Measurements from ENCODE around the gene AATK. TPM values are rescaled to one million over a fixed set of nuclear protein-coding genes. Genes with fewer than 3 reads are reported as not detected.

Gene AATK
- total RNA-seq, 1 experiment from 2014 or later, result 1.1 TPM

- no peak overlapping the region for H3K4me3 ChIP-seq (ENCODE audit: low read length)
- intact Hi-C loops (cut with micrococcal nuclease), result no loop called here
- no peaks in the 10 kb centered on the region for H3K36me3 ChIP-seq (ENCODE audit: low read depth, low read length)
- no peaks in the 10 kb centered on the region for H3K4me1 ChIP-seq (ENCODE audit: insufficient read depth, low read length)
- no peak overlapping the region for H3K9ac ChIP-seq (ENCODE audit: low read length)
- H3F3A ChIP-seq (ENCODE audit: low read length, unreplicated experiment), result no peaks in the 10 kb centered on the region
- no peaks in the 10 kb centered on the region for H3K79me2 ChIP-seq (ENCODE audit: low read length)
- no peak for ATAC-seq
- TF ChIP-seq EZH2phosphoT487 (IDR thresholded peaks at IDR 0.05; ENCODE audit: borderline replicate concordance, low read length) (no peak), EZH2 (IDR thresholded peaks at IDR 0.05; ENCODE audit: low read length, unreplicated experiment) (no peak)
- no peaks in the 10 kb centered on the region for H3K9me3 ChIP-seq (ENCODE audit: low read length)
- ChIA-PET POLR2A (ENCODE audit: unreplicated experiment) (no interaction called here), CTCF (no interaction called here)
- H3K4me2 ChIP-seq (ENCODE audit: low read length), result no peak overlapping the region
- H3K9me2 ChIP-seq (replicated peaks; ENCODE audit: low read length), result no peaks in the 10 kb centered on the region
- no peaks in the 10 kb centered on the region for H4K20me1 ChIP-seq (ENCODE audit: low read length)
- H3K27me3 ChIP-seq (ENCODE audit: low read length), result no peaks in the 10 kb centered on the region
- DNase-seq, result no peak
- H3K27ac ChIP-seq (ENCODE audit: low read length), result no peak overlapping the region
- no peak overlapping the region for H2AFZ ChIP-seq (ENCODE audit: low read length)
- BruUV-seq (replicated peaks), result no TSS peak
Measured at GRCh38 chr17:81199482-81199830, 33.4 kb upstream of the AATK start.

DNA sequence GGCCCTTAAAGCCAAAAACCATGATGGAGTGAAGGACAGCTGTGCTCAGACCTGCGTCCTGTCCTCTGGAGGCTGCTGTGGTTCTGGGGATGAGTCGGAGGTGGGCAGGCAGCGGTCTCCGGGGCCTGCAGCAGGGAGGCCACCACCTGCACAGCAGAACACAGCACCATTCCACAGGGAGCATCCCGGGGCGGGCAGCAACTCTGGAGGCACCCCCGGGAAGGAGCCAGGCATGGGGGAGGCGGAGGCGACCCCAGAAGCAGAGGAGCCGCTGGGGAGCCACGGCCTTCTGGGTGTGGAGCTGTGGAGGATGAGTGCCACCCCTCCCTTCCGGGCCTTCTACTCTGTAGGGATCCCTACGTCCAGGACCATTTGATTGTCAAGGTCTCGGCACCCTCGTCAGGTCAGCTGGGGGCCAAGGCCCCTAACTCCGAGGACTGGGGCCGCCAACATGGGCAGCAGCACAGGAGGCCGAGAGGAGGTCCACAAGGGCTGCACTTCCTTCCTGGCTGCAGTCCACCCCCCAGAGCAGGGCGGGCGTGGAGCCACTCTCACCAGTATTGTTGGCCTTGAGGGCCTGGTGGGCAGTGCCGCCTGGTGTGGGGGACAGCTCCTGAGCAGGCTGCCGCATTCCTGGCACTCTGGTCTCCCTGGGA lies 32.9 kb upstream of the AATK start:
- POLR2A ChIA-PET (ENCODE audit: unreplicated experiment), result no interaction called here
- H3K36me3 ChIP-seq (ENCODE audit: low read depth, low read length), result no peaks in the 10 kb centered on the region; the same call in 1 of the 2 replicates

DNA sequence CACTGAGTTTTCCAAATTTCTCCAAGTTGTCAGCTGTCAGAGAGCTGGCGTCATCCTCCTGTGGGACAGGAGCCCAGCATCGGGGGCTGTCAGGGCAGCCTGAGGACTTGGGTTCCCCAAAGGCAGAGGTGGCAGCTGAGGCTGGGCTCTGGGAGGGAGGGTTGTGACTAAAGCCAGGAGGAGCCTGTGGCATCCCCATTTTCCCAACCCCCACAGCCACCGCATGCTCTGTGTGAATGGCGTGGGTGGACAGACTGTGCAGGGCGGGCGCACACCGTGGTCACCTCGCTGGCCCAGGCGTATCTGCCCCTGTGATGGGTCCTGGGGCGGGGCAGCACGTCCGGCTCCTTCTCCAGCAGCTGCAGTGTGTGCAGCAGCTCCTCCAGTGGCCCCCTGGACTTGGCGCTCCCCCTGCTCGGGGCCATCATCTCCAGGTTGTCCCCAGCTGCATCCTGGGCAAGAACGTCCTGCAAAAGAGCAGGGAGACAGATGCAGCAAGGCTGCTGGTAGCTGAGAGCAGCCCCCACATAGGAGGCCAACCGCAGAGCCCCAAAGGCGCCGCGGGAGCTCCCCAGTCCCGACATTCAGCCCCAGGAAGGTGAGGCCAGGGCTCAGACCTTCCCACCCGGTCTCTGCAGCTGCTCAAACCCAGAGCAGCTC lies 31.9 kb upstream of the AATK start:
- BruUV-seq (replicated peaks), result no TSS peak

More for the DNA sequence above, 32.9 kb upstream of the AATK start:
- Histone ChIP-seq H3K4me1 (ENCODE audit: insufficient read depth, low read length) (no peaks in the 10 kb centered on the region), H3F3A (ENCODE audit: low read length, unreplicated experiment) (no peaks in the 10 kb centered on the region), H3K79me2 (ENCODE audit: low read length) (no peaks in the 10 kb centered on the region), H4K20me1 (ENCODE audit: low read length) (no peaks in the 10 kb centered on the region), H3K9ac (ENCODE audit: low read length) (no peak overlapping the region), H3K9me2 (replicated peaks; ENCODE audit: low read length) (no peaks in the 10 kb centered on the region), H3K27ac (ENCODE audit: low read length) (no peak overlapping the region), H2AFZ (ENCODE audit: low read length) (no peak overlapping the region), H3K4me2 (ENCODE audit: low read length) (no peak overlapping the region), H3K27me3 (ENCODE audit: low read length) (no peaks in the 10 kb centered on the region), H3K4me3 (ENCODE audit: low read length) (no peak overlapping the region), H3K9me3 (ENCODE audit: low read length) (no peaks in the 10 kb centered on the region)
- CTCF ChIA-PET, result no interaction called here
- ATAC-seq (no peak), DNase-seq (no peak)
- no TSS peak for BruUV-seq (replicated peaks)
- TF ChIP-seq EZH2 (IDR thresholded peaks at IDR 0.05; ENCODE audit: low read length, unreplicated experiment) (no peak), CTCF (conservative IDR thresholded peaks at IDR 0.05; ENCODE audit: low read depth, low read length) (no peak), EZH2phosphoT487 (IDR thresholded peaks at IDR 0.05; ENCODE audit: borderline replicate concordance, low read length) (no peak)
- intact Hi-C loops (cut with micrococcal nuclease), result no loop called here

More for the DNA sequence above, 31.9 kb upstream of the AATK start:
- no peaks in the 10 kb centered on the region for H4K20me1 ChIP-seq (ENCODE audit: low read length)
- H2AFZ ChIP-seq (ENCODE audit: low read length), result no peak overlapping the region
- TF ChIP-seq EZH2phosphoT487 (IDR thresholded peaks at IDR 0.05; ENCODE audit: borderline replicate concordance, low read length), result no peak
- no peak for TF ChIP-seq EZH2 (IDR thresholded peaks at IDR 0.05; ENCODE audit: low read length, unreplicated experiment)
- TF ChIP-seq CTCF (conservative IDR thresholded peaks at IDR 0.05; ENCODE audit: low read depth, low read length), result no peak
- no peaks in the 10 kb centered on the region; the same call in 1 of the 2 replicates for H3K36me3 ChIP-seq (ENCODE audit: low read depth, low read length)
- H3K4me1 ChIP-seq (ENCODE audit: insufficient read depth, low read length), result no peaks in the 10 kb centered on the region
- no peak overlapping the region for H3K4me2 ChIP-seq (ENCODE audit: low read length)
- no peaks in the 10 kb centered on the region for H3F3A ChIP-seq (ENCODE audit: low read length, unreplicated experiment)
- no peak overlapping the region for H3K9ac ChIP-seq (ENCODE audit: low read length)
- no peak overlapping the region for H3K27ac ChIP-seq (ENCODE audit: low read length)
- intact Hi-C loops (cut with micrococcal nuclease), result no loop called here
- no peak overlapping the region for H3K4me3 ChIP-seq (ENCODE audit: low read length)
- no peaks in the 10 kb centered on the region for H3K27me3 ChIP-seq (ENCODE audit: low read length)
- ATAC-seq (no peak), DNase-seq (no peak)
- POLR2A ChIA-PET (ENCODE audit: unreplicated experiment), result no interaction called here
- H3K79me2 ChIP-seq (ENCODE audit: low read length), result no peaks in the 10 kb centered on the region
- no peaks in the 10 kb centered on the region for H3K9me3 ChIP-seq (ENCODE audit: low read length)
- CTCF ChIA-PET, result no interaction called here
- H3K9me2 ChIP-seq (replicated peaks; ENCODE audit: low read length), result no peaks in the 10 kb centered on the region
